PC-3 (cell line): ENCODE results near the gene PPIL4.

Experiments used
- EZH2 ChIP-seq: fragments of 300-600 bp; sonication (generic); IDR thresholded peaks from one replicate; pipeline ENCODE4 v1.6.1; 2017; ENCODE audit warnings: antibody characterized with exemption, mild to moderate bottlenecking, low read length; ENCODE audit not compliant: unreplicated experiment
- EZH2phosphoT487 ChIP-seq: fragments of 300-600 bp; sonication (generic); IDR thresholded peaks from 2 replicates; pipeline ENCODE4 v1.6.1; 2018; ENCODE audit warnings: mild to moderate bottlenecking, antibody characterized with exemption, low read length, borderline replicate concordance
- TF ChIP-seq, protein P1 (sequence below): fragments of 300-600 bp; sonication (generic); conservative IDR thresholded peaks from 2 replicates; pipeline ENCODE4 v1.5.1; 2017; ENCODE audit warnings: antibody characterized with exemption, low read depth, mild to moderate bottlenecking, low read length

DNA sequence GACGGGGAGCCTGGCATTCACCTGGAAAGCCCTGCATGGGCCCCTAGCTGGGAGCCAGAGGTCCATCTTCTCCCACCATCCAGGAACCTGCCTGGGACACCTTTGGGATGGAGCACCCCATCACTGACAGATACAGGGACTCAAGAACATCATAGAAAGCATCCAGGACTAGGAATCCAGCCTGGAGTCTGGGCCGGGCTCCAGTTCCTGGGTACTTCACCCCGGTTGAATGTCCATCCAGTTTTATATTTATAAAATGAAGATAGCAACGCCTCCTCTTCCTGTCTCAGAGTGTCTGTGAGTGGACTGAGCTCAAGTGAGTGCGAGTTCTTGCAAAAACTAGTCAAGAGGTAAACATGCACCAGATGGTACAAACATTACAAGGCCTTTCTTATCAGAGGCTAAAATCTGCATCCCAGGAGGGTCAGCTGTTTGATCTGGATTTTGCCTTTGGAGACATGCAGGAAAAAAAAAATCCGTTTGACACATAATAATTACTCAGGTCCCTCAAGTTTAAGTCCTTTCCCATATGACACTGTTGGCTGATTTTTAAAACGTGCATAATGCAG is 88.4 kb downstream of the PPIL4 start:
- TF ChIP-seq, protein P1, sequence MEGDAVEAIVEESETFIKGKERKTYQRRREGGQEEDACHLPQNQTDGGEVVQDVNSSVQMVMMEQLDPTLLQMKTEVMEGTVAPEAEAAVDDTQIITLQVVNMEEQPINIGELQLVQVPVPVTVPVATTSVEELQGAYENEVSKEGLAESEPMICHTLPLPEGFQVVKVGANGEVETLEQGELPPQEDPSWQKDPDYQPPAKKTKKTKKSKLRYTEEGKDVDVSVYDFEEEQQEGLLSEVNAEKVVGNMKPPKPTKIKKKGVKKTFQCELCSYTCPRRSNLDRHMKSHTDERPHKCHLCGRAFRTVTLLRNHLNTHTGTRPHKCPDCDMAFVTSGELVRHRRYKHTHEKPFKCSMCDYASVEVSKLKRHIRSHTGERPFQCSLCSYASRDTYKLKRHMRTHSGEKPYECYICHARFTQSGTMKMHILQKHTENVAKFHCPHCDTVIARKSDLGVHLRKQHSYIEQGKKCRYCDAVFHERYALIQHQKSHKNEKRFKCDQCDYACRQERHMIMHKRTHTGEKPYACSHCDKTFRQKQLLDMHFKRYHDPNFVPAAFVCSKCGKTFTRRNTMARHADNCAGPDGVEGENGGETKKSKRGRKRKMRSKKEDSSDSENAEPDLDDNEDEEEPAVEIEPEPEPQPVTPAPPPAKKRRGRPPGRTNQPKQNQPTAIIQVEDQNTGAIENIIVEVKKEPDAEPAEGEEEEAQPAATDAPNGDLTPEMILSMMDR: no peak
- TF ChIP-seq EZH2 (no peak), EZH2phosphoT487 (no peak)
